CD14-positive monocyte (primary cell): Measurements from ENCODE around the gene PCSK4. TPM values are rescaled to one million over a fixed set of nuclear protein-coding genes. Genes with fewer than 3 reads are reported as not detected.

Experiments used
- DNase-seq, 3 donors: peaks; one replicate each; pipeline ENCODE4 v3.0.0-alpha.2; 2011 to 2022
- H2AFZ ChIP-seq: 2 replicates; pipeline ENCODE4 v1.6.0; 2012; ENCODE audit warnings: mild to moderate bottlenecking, low read depth, low read length, inconsistent platforms; ENCODE audit not compliant: insufficient read depth, poor library complexity, severe bottlenecking
- H3K27ac ChIP-seq, 2 donors: 1 replicate in 1 of 2; 2 replicates in 1 of 2; pipeline ENCODE4 v1.5.1; 2012 to 2013; ENCODE audit warnings: low read length in 2 of 2, control low read depth in 1 of 2, inconsistent platforms in 1 of 2, low read depth in 1 of 2, mild to moderate bottlenecking in 1 of 2
- H3K27me3 ChIP-seq, 2 donors: one replicate each; pipeline versions ENCODE4 v1.6.0 to v1.6.1; 2011 to 2013; ENCODE audit warnings: low read length in 2 of 2; ENCODE audit not compliant: control insufficient read depth in 2 of 2, insufficient read depth in 2 of 2
- H3K36me3 ChIP-seq, 2 donors: replicated peaks in 1 of 2; 1 replicate in 1 of 2; 2 replicates in 1 of 2; pipeline versions ENCODE4 v1.5.1 to v1.6.1; 2012 to 2013; ENCODE audit warnings: low read length in 2 of 2, control low read depth in 1 of 2, inconsistent platforms in 1 of 2, mild to moderate bottlenecking in 1 of 2; ENCODE audit not compliant: insufficient read depth in 2 of 2, control insufficient read depth in 1 of 2
- H3K4me1 ChIP-seq, 2 donors: 1 replicate in 1 of 2; 2 replicates in 1 of 2; pipeline versions ENCODE4 v1.5.1 to v1.6.1; 2012 to 2013; ENCODE audit warnings: low read length in 2 of 2, control low read depth in 1 of 2, inconsistent platforms in 1 of 2, mild to moderate bottlenecking in 1 of 2, moderate library complexity in 1 of 2; ENCODE audit not compliant: insufficient read depth in 2 of 2, control insufficient read depth in 1 of 2
- H3K4me2 ChIP-seq: replicated peaks from 2 replicates; pipeline ENCODE3; 2012; ENCODE audit warnings: low read length, moderate library complexity, mild to moderate bottlenecking; ENCODE audit not compliant: poor library complexity, severe bottlenecking; ENCODE audit errors: extremely low read depth
- H3K4me3 ChIP-seq, 3 experiments: fragments of 200-600 bp in 1 of 3; sonication (generic) in 1 of 3; replicated peaks in 1 of 3; 1 replicate in 2 of 3; 2 replicates in 1 of 3; pipeline ENCODE4 v1.5.1; 2011 to 2013; ENCODE audit warnings: low read length in 3 of 3, mild to moderate bottlenecking in 3 of 3, control low read depth in 2 of 3, low read depth in 2 of 3, inconsistent platforms in 1 of 3, moderate library complexity in 1 of 3
- H3K79me2 ChIP-seq: 2 replicates; pipeline ENCODE4 v1.6.0; 2012; ENCODE audit warnings: mild to moderate bottlenecking, control low read depth, inconsistent platforms, low read length, moderate library complexity; ENCODE audit not compliant: insufficient read depth
- H3K9ac ChIP-seq: 2 replicates; pipeline ENCODE4 v1.6.0; 2017; ENCODE audit warnings: low read length, mild to moderate bottlenecking; ENCODE audit not compliant: insufficient read depth, poor library complexity, severe bottlenecking
- H3K9me3 ChIP-seq, 2 donors: replicated peaks in 1 of 2; 1 replicate in 1 of 2; 2 replicates in 1 of 2; pipeline versions ENCODE4 v1.5.1 to v1.6.1; 2012 to 2013; ENCODE audit warnings: low read length in 2 of 2, control low read depth in 1 of 2; ENCODE audit not compliant: control insufficient read depth in 1 of 2, insufficient read depth in 1 of 2
- H4K20me1 ChIP-seq: 2 replicates; pipeline ENCODE4 v1.6.0; 2012; ENCODE audit warnings: mild to moderate bottlenecking, low read length, control low read depth, moderate library complexity; ENCODE audit not compliant: insufficient read depth
- H3K27ac Mint-ChIP-seq, 7 donors: one replicate each; pipeline ENCODE4 v1.8.0; 2020; ENCODE audit warnings: mild to moderate bottlenecking in 7 of 7, mixed read lengths in 7 of 7, moderate library complexity in 6 of 7, inconsistent platforms in 2 of 7
- H3K27me3 Mint-ChIP-seq, 3 donors: one replicate each; pipeline ENCODE4 v1.8.0; 2021 to 2022; ENCODE audit warnings: low read depth in 3 of 3, mild to moderate bottlenecking in 3 of 3, mixed read lengths in 3 of 3, moderate library complexity in 3 of 3, inconsistent platforms in 1 of 3
- H3K36me3 Mint-ChIP-seq, 2 donors: one replicate each; pipeline ENCODE4 v1.8.0; 2020; ENCODE audit warnings: mixed read lengths in 2 of 2, inconsistent platforms in 1 of 2, mild to moderate bottlenecking in 1 of 2
- H3K4me1 Mint-ChIP-seq: one replicate; pipeline ENCODE4 v1.8.0; 2020; ENCODE audit warnings: mild to moderate bottlenecking, mixed read lengths
- H3K4me3 Mint-ChIP-seq, 2 donors: one replicate each; pipeline ENCODE4 v1.8.0; 2020; ENCODE audit warnings: mild to moderate bottlenecking in 2 of 2, mixed read lengths in 2 of 2, moderate library complexity in 1 of 2
- H3K9me3 Mint-ChIP-seq, 7 donors: one replicate each; pipeline ENCODE4 v1.8.0; 2020 to 2022; ENCODE audit warnings: mixed read lengths in 7 of 7, mild to moderate bottlenecking in 6 of 7, moderate library complexity in 6 of 7, inconsistent platforms in 2 of 7
- WGBS: methylation state at CpG from one replicate; pipeline ENCODE4 v1.1.5; 2013; ENCODE audit warnings: missing lambda C conversion rate; ENCODE audit not compliant: insufficient coverage; 5-methylcytosine and 5-hydroxymethylcytosine counted together
- intact Hi-C, 2 donors: fragments of 100-400 bp; cut with micrococcal nuclease; formaldehyde crosslinking; loops; one replicate each; pipeline versions ENCODE4 v1.15.0 to v1.15.1; 2023
- polyA plus RNA-seq, 3 donors: library from polyadenylated mRNA; depleted of rRNA in 1 of 3; unstranded in 2 of 3; stranded (reverse) in 1 of 3; fragments of 300-500 nt in 2 of 3; fragments of >200 nt in 1 of 3; fragmentation: Illumina TruSeq in 2 of 3; gene quantifications; 1 replicate in 2 of 3; 2 replicates in 1 of 3; pipeline ENCODE4 v1.2.3, GENCODE V29; 2012 to 2021
- TF ChIP-seq, protein P1 (sequence below): fragments of 200-600 bp; IDR thresholded peaks from one replicate; pipeline ENCODE4 v1.8.0; 2022; ENCODE audit warnings: antibody characterized with exemption, mild to moderate bottlenecking

Gene PCSK4
- polyA plus RNA-seq, 3 donors = 0.34 to 1.0 TPM; not detected in 1

DNA sequence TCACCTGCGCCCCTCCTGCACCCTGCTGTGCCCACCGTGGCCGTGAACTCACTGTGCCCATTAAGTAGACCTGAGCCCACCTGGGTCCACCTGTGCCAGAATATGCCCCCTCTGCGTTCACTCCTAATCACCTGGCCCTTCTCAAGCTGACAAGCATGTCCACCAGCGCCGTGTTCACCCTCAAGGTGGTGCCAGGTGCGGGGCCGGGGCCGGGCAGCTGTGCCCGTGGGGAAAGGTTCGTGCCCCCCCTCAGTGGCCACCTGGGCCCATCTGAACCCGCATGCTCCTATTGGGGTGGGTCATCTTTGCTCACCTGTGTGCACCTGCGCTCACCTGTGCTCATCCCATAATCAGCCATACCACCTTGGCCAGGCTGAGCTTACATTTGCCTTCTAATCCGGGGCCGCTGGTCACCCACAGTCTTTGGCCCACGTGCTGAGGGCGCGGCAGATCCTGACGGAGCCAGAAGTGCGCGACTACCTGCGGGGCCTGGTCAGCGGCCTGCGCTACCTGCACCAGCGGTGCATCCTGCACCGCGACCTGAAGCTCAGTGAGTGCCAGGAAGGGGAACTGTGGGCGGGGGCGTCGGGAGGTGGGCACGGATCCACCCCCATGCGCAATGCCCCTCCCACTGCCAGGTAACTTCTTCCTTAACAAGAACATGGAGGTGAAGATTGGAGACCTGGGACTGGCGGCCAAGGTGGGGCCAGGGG lies 36.1 kb upstream of the PCSK4 start:
- Histone ChIP-seq H3K4me1 (no peaks in the 10 kb centered on the region), H3K36me3 (no peaks in the 10 kb centered on the region), H3K4me3 (no peak overlapping the region), H3K4me2 (no peak overlapping the region), H3K79me2 (no peaks in the 10 kb centered on the region), H3K9me3 (no peaks in the 10 kb centered on the region), H3K27ac (no peak overlapping the region), H3K9ac (no peak overlapping the region), H4K20me1 (no peaks in the 10 kb centered on the region), H3K27me3 (peaks cover 5 to 30% of the 10 kb centered on the region in 2 donors), H2AFZ (no peak overlapping the region)
- H3K27me3 Mint-ChIP-seq = peaks cover 23 to 51% (median 31%) of the 10 kb centered on the region in 3 donors
- intact Hi-C loops = no loop called here
- H3K4me1 Mint-ChIP-seq = peaks cover 3% of the 10 kb centered on the region
- H3K4me3 Mint-ChIP-seq = peak overlapping the region in 1 of 2 donors; percentile 42
- H3K9me3 Mint-ChIP-seq = peaks cover 0 to 7% (median 5%) of the 10 kb centered on the region in 7 donors
- TF ChIP-seq, protein P1, sequence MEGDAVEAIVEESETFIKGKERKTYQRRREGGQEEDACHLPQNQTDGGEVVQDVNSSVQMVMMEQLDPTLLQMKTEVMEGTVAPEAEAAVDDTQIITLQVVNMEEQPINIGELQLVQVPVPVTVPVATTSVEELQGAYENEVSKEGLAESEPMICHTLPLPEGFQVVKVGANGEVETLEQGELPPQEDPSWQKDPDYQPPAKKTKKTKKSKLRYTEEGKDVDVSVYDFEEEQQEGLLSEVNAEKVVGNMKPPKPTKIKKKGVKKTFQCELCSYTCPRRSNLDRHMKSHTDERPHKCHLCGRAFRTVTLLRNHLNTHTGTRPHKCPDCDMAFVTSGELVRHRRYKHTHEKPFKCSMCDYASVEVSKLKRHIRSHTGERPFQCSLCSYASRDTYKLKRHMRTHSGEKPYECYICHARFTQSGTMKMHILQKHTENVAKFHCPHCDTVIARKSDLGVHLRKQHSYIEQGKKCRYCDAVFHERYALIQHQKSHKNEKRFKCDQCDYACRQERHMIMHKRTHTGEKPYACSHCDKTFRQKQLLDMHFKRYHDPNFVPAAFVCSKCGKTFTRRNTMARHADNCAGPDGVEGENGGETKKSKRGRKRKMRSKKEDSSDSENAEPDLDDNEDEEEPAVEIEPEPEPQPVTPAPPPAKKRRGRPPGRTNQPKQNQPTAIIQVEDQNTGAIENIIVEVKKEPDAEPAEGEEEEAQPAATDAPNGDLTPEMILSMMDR = no peak
- no peak for DNase-seq
- H3K27ac Mint-ChIP-seq = peak overlapping the region in 2 of 7 donors; percentile 56 to 59
- H3K36me3 Mint-ChIP-seq = peaks cover 0 to 3% of the 10 kb centered on the region in 2 donors
- WGBS = 86% methylated on average over 25 of the region's 33 CpGs

DNA sequence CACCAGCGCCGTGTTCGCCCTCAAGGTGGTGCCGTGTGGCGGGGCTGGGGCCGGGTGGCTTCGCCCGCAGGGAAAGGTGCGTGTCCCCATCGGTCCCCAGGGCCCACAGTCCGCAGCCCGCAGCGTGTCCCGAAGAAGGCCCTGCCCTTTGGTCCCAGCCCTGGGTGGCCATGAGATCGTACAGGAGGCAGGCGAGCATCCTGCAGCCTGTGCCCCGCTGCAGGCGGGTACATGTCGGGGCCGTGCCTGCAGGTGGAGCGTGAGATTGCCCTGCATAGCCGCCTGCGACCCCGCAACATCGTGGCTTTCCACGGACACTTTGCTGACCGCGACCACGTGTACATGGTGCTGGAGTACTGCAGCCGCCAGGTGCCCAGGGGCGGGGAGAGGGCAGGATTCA lies 35.2 kb upstream of the PCSK4 start:
- H4K20me1 ChIP-seq = no peaks in the 10 kb centered on the region
- peaks cover 0 to 3% of the 10 kb centered on the region in 2 donors for H3K36me3 Mint-ChIP-seq
- no peak for DNase-seq
- peaks cover 3% of the 10 kb centered on the region for H3K4me1 Mint-ChIP-seq
- TF ChIP-seq, protein P1 = no peak
- no peak overlapping the region for H3K4me3 ChIP-seq
- H3K9me3 Mint-ChIP-seq = peaks cover 0 to 7% (median 5%) of the 10 kb centered on the region in 7 donors
- no peak overlapping the region for H3K9ac ChIP-seq
- intact Hi-C loops = no loop called here
- no peaks in the 10 kb centered on the region for H3K36me3 ChIP-seq
- H3K27me3 Mint-ChIP-seq = peaks cover 23 to 48% (median 31%) of the 10 kb centered on the region in 3 donors
- no peak overlapping the region for H3K4me3 Mint-ChIP-seq
- H3K27ac Mint-ChIP-seq = no peak overlapping the region
- WGBS = 60% methylated on average over 31 of the region's 31 CpGs
- H3K4me1 ChIP-seq = no peaks in the 10 kb centered on the region
- H3K27me3 ChIP-seq = peaks cover 5 to 30% of the 10 kb centered on the region in 2 donors
- H3K27ac ChIP-seq = no peak overlapping the region
- no peaks in the 10 kb centered on the region for H3K9me3 ChIP-seq
- H3K4me2 ChIP-seq = no peak overlapping the region
- H3K79me2 ChIP-seq = no peaks in the 10 kb centered on the region
- no peak overlapping the region for H2AFZ ChIP-seq
